ENCODE measurements around the gene ALDOB.

ALDOB gene

GRCh38 chr9:101455656-101456240 lies 20.2 kb upstream of the ALDOB start:
- no peak for DNase-seq

DNA sequence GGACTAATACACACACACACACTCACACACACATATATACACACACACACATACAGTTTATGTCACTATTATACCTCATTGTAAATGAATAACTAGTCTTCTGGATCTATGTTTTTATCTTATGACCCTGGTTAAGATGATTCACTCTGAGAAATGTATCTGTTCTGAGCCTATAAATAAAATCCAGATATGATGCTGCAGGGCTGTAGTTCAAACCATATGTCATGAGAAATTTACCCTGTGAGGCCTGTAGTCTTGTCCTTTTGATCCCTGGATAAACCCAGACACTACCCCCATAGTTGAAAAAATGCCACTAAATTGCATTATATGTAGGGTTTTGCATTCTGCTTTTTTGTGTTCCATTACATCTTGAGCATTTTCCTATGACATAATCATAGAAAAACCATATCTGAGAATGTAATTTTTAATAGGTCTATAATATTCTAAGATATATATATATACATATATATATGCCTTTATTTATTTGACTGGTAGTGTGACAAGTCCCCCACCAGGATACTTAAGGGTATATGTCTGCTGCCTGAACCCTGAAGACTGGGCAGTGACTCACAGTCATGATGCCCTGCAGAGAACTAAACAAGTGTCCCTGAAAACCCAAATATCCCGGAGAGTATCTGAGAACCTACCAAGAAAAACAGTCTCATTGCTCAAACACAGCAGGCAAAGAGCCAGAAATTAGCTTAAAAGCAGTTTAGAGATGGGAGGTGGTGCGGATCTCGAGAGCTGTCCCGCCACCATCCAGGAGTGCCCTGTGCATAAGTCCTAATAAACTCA lies 18.4 kb upstream of the ALDOB start:
- no peak for DNase-seq

DNA sequence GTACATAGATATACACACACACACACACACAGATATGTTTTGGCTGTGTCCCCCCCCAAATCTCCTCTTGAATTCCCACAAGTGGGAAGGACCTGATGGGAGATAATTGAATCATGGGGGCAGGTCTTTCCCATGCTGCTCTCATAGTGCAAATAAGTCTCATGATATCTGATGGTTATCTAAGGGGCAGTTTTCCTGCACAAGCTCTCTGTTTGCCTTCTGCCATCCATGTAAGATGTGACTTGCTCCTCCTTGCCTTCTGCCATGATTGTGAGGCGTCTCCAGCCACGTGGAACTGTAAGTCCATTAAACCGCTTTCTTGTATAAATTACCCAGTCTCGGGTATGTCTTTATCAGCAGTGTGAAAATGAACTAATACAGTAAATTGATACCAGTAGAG lies 15.9 kb upstream of the ALDOB start:
- DNase-seq: no peak

GRCh38 chr9:101450931-101451330 lies 15.4 kb upstream of the ALDOB start:
- DNase-seq: no peak

DNA sequence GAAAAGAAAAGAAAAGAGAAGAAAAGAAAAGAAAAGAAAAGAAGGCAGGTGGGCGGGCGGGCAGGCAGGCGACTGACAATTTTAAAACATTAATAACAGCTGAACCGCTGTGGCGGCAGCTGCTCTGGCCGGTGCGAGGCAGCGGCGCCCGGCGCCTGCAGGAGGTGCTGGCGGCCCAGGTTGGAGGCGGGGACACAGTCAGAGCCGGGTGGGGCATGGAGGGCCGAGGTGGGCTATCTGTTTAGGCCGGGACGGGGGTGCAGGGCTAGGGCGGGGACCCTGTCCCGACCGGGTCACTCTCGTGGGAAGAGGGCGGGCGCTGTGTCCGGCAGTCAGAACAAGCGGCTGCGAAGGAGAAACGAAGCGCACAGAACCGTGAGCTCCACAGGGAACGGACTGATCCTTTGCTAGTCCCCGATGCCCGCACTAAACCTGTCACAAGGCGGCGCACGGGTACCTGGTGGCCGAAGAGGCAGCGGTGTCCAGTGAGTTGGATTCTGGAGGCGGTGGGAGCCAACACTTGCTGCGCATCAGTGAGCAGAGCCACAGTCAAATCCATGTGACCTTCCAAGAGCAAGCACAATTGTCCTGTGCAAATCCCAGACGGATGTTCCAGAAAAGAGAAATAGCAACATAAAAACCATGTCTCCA lies 13.6 kb upstream of the ALDOB start:
- DNase-seq: peak; percentile 35

GRCh38 chr9:101448680-101449070 lies 13.1 kb upstream of the ALDOB start:
- no peak for DNase-seq

- no peak for DNase-seq
These were observed 11.2 kb upstream of the ALDOB start for GRCh38 chr9:101446732-101447131.

DNA sequence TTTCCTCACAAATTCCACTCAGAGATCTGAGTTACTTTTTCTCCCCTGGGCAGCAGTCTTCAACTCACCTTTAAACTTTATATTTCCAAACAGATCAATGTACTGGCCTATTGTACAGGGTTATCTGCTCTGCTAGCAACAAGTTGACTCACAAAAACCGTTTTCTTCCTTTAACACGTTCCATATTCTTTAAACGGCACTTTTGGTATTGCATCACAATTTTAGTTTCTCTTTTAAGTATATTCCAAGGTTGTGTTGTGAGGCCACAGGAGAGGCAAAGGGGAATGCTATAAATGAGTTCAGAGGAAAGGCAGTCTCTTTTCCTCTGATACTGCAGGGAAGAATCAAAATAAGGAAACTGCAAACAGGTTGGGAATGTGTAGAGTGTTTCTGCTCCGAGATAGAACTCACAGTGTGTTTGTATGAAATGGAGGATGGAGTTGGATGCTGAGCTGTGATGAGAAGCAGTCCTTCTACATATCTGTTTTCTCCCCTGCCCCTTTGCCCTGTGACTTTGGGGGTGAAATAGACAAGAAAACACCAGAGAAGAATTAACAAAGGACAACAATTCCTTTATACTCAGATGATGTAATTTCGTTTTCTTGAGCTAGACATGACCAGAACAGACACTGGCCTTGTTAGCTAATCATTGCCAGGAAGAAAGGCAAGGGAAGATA lies 9.9 kb upstream of the ALDOB start:
- no peak for DNase-seq

DNA sequence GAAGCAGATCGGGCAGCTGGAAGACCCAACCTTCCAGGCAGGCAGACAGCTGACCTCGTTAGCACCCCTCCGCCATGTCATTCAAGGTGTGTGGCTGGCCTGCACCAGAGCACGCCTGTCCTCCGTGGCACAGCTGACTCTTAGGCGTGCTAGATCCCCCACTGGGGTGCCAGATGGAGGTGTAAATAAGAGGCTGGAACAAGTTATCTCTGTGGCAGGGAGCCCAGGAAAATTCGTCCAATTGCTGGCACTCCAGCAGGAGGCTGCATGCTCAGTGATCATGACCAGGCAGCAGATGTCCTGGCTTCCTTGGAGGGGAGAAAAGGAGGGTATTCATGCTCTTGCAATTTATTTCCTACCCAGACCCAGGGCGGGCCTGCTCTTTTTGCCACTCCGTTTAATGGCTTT lies 7.8 kb upstream of the ALDOB start:
- no peak for DNase-seq

DNA sequence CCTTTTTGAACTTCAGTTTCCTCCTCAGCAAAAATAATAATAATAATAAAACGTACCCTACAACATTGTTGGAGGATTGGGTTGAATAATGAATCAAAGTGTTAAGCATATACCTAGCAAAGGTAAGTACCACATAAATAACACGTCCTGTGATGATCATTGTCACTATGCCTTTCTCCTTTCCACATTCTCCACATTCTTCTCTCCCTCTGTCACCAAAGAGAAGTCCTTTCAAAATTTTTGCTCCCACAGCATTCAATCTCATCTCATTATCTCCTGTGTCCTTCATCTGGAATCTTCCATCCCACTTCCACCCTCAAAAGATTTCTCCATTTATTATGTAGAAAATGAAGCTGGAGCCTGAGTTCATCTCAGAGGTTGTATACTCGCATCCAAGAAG lies 7.2 kb upstream of the ALDOB start:
- DNase-seq: no peak

- no peak for DNase-seq
These were observed 6.7 kb upstream of the ALDOB start for GRCh38 chr9:101442318-101442717.

DNA sequence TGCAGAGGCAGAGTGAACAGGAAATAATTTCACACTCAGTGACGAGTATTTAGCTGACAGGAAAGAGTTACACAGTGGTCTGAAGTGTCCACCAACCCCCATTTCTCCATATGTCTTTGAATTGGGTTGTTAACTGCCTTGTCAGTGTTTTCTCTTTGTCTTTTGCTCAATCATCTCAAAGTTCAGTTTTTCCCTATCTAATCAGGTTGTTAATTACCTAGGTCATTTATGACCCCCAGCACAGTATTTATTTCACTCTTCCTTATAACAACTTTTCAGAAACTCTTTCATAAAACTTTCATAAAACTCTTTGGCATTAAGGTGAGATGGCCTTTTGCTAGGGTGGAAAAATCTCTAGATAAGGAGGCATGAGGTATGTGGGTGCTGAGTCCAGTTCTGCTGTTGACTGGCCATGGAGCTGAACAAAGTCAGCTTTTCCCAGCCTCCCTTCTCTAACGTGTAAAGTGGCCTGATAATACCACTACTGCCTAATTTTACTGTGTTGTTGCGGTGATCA lies 5.2 kb upstream of the ALDOB start:
- DNase-seq: no peak

GRCh38 chr9:101438523-101438922 lies 2.9 kb upstream of the ALDOB start:
- DNase-seq: no peak

DNA sequence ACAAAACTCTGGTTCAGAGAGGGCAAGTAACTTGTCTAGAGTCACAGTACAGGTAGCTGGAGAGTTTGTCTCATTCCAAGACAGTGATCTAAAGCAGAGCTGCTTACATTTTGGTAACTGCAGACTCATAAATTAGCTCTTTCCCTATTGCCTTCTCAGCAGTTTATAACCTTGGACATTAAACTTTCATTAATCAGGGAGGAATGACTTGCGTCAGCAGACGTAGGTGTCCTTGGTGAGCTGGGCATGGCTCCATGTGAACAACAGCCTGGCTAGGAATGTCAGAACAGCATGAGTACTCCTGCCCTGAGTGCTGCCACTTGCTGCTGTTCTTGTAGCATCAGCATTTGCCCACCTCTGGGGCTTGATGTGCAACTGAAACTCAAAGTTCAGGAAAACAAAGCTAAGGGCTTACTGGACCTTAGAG lies 2.2 kb upstream of the ALDOB start:
- no peak for DNase-seq

GRCh38 chr9:101434998-101435397 lies 576 bp downstream of the ALDOB start:
- DNase-seq: no peak

DNA sequence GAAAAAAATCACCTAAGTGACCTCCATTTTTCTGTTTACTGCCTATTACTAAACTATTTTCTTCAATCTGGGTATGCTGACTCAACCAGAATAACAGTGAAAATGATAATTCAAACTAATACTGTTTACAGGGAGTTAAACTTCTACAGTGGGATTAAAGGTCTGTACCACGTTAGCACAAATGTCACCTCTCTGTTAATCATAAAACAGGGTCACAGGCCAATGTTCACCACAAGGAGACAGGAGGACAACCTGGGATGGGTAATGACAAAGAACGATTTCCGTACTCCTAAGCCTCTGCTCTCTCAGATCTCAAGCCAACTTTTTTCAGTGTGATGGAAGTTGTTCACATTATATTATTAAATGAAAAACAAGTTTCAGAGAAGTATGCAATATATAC lies 2.3 kb downstream of the ALDOB start:
- DNase-seq: no peak

GRCh38 chr9:101432740-101433139 lies 2.8 kb downstream of the ALDOB start:
- no peak for DNase-seq

DNA sequence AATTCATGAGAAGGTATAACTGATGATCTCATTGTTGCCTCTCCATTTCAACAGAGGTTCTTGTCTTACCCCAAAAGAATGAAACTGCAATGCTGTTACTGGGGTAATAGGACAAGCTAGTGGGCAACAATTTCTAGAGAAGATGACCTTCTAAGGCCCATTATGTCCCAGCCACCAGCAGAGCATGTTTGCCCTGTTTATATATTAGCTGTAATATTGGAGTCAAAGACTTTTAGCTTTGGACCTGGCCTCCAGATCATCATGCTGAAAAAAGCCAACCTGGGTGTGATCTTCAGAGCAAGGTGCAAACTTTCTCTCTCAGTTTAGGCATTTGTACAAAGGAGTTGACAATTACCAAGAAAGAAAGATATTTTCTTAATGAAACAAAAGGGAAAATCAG lies 3.4 kb downstream of the ALDOB start:
- no peak for DNase-seq

DNA sequence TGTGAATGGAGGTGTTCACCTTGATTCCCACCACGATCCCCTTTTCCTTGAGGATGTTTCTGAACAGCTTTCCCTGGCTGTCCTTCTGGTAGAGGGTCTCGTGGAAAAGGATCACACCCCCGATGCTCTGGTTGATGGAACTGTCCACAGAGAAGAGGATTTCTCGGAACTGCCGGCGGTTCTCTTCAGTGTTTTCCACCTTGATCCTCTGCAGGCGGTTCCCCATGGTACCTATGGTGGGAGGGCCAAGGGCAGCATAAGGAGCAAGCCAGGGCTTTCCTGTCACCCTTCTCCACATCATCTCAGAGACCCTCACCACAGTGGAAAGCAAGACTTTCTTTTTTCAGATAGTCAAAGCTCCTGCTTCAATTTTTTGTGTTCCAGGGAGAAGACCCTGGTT lies 5.8 kb downstream of the ALDOB start:
- DNase-seq: no peak

- DNase-seq: no peak
These were observed 6.7 kb downstream of the ALDOB start for GRCh38 chr9:101428909-101429308.

DNA sequence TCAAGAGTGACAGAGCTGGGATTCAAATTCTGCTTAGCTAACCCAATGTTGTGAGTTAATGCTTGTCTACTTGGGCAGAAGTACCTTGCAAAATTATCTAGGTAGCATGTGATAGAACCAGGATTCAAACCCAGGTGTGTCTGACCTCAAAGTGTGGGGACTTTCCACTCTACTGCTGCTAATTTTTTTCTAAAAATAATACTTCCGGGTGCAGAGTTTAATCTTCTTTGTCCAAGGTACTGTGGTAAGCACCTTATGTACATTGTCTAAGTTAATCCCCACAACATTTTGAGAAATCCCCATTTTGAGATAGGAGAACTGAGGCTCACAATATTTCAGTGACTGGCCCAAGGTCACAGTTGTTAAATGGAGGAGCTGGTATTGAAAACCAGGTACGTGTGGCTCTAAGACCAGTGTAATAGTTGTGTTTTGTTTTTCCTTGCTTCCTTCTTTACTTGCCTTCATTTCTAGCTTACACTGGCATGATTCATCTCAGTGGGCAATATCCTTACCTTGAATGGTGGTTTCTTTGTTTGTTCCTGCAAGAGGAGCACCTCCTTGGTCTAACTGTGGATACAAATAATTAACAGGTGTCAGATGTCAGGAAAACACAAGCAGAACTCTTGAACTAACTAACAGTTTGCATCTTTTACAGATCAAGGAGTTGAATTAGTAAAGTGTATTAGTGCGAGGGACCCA lies 7.5 kb downstream of the ALDOB start:
- no peak for DNase-seq

- no peak for DNase-seq
These were observed 8.2 kb downstream of the ALDOB start for GRCh38 chr9:101427358-101427757.

DNA sequence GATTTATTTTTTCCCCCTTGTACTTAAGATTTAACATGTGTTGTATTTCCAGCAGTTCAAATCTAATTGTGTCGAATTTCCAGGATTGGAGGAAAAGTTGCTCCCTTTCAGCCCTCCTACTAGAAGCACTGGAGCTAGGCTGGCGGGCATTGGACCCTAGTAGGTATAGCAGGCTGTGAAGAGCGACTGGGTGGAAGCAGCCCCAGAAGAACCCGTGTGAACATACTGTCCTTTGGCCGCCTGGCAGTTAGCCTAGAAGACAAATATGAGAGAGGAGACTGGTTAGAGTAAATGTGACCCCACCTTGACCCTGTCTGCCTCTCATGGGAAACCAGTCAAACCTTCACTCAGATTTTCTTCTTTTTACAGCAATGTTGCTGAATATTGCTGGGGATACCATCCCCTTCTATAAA lies 13.9 kb downstream of the ALDOB start:
- DNase-seq: no peak
